ENCODE data around the gene FBXL15.

DNA sequence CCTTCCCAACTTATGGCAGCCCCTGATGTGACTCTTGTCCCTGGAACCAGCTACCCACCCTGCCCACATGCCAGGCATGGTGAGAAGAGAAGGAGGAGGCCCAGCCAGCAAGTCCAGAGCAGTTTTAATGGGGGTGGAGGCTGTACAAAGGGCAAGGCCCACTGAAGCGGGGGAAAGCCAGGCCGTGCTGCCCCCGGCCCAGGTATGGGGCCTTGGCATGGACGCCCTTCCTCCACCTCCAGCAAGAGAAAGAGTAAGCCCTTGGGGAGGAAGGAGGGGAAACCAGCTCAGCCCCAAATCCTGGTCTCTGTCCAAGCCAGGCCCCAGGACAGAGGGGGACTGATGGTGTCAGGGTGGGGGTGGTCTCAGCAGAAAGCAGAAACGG lies 18.1 kb upstream of the FBXL15 start:
- no peak for TF ChIP-seq ZNF274 (IDR thresholded peaks at IDR 0.05; ENCODE audit: low read depth, low read length)
- no peak for TF ChIP-seq YY1 (IDR thresholded peaks at IDR 0.05; ENCODE audit: insufficient read depth, insufficient read length)
